Activated B cell treated with CpG ODN at 0.5 μM for 24 hours (primary cell): ENCODE measurements around the gene STRA8. TPM values are rescaled to one million over a fixed set of nuclear protein-coding genes. Genes with fewer than 3 reads are reported as not detected.

Source experiments
- ATAC-seq: fragments of 200-7000 bp; cut with Tn5 transposase; one replicate; pipeline ENCODE4 v1.10.0; 2021; ENCODE audit warnings: low read depth, mild to moderate bottlenecking, moderate library complexity
- CTCF ChIA-PET: fragments of 350-600 bp; sonication (Branson Sonifier 250); formaldehyde crosslinking; loops from one replicate; lab custom pipeline; 2021; ENCODE audit warnings: antibody characterized with exemption; lab: Charles Lee
- POLR2A ChIA-PET: fragments of 350-600 bp; sonication (Branson Sonifier 250); formaldehyde crosslinking; loops from one replicate; lab custom pipeline; 2021; ENCODE audit warnings: antibody characterized with exemption; lab: Charles Lee
- DNase-seq: peaks from one replicate; pipeline ENCODE4 v3.0.0; 2022
- H3K27ac Mint-ChIP-seq: one replicate; pipeline ENCODE4 v1.8.0; 2020; ENCODE audit warnings: mixed read lengths
- H3K27me3 Mint-ChIP-seq: one replicate; pipeline ENCODE4 v1.8.0; 2021; ENCODE audit warnings: mixed read lengths
- H3K36me3 Mint-ChIP-seq: one replicate; pipeline ENCODE4 v1.8.0; 2021; ENCODE audit warnings: low read depth, mixed read lengths
- H3K4me1 Mint-ChIP-seq: one replicate; pipeline ENCODE4 v1.8.0; 2021; ENCODE audit warnings: mixed read lengths
- H3K4me3 Mint-ChIP-seq: one replicate; pipeline ENCODE4 v1.8.0; 2020; ENCODE audit warnings: mild to moderate bottlenecking, mixed read lengths
- H3K9me3 Mint-ChIP-seq: one replicate; pipeline ENCODE4 v1.8.0; 2020; ENCODE audit warnings: mixed read lengths
- CTCF ChIP-seq: fragments of 200-600 bp; IDR thresholded peaks from one replicate; pipeline ENCODE4 v1.8.0; 2022; ENCODE audit warnings: antibody characterized with exemption, mild to moderate bottlenecking
- intact Hi-C: fragments of 100-400 bp; cut with micrococcal nuclease; formaldehyde crosslinking; loops from one replicate; pipeline ENCODE4 v1.15.1; 2024
- total RNA-seq: library from RNA; stranded (reverse); gene quantifications from 2 replicates; pipeline ENCODE4 v1.2.3, GENCODE V29; 2022

Gene STRA8
- total RNA-seq, 1 donor from 2014 or later, result not detected

- no peak overlapping the region for H3K4me3 Mint-ChIP-seq
- ChIA-PET CTCF (interaction anchor here (0.7 kb wide), 1 partner anchor 20 kb away, joined by 3 read pairs; no protein-coding TSS in a partner anchor), POLR2A (interaction anchor here (1.0 kb wide), 1 partner anchor 8 kb away, joined by 3 read pairs; no protein-coding TSS in a partner anchor)
- TF ChIP-seq CTCF, result no peak
- no peak for DNase-seq
- peaks cover 97% of the 10 kb centered on the region for H3K36me3 Mint-ChIP-seq
- H3K4me1 Mint-ChIP-seq, result no peaks in the 10 kb centered on the region
- no peak for ATAC-seq
- H3K27ac Mint-ChIP-seq, result no peak overlapping the region
- intact Hi-C loops, result no loop called here
- H3K27me3 Mint-ChIP-seq, result no peaks in the 10 kb centered on the region
- H3K9me3 Mint-ChIP-seq, result no peaks in the 10 kb centered on the region
These were observed 37.5 kb upstream of the STRA8 start for GRCh38 chr7:135195968-135196629.

GRCh38 chr7:135197343-135197742 lies 36.3 kb upstream of the STRA8 start:
- Mint-ChIP-seq H3K36me3 (peaks cover 97% of the 10 kb centered on the region), H3K4me3 (no peak overlapping the region), H3K4me1 (no peaks in the 10 kb centered on the region), H3K27ac (no peak overlapping the region), H3K27me3 (no peaks in the 10 kb centered on the region), H3K9me3 (no peaks in the 10 kb centered on the region)
- intact Hi-C loops, result no loop called here
- TF ChIP-seq CTCF, result no peak
- ATAC-seq (no peak), DNase-seq (no peak)
- ChIA-PET POLR2A (interaction anchor here (0.6 kb wide), 1 partner anchor 42 kb away, joined by 3 read pairs; no protein-coding TSS in a partner anchor), CTCF (no interaction called here)

GRCh38 chr7:135197906-135198655 lies 35.6 kb upstream of the STRA8 start:
- Mint-ChIP-seq H3K36me3 (peaks cover 97% of the 10 kb centered on the region), H3K27me3 (no peaks in the 10 kb centered on the region), H3K9me3 (no peaks in the 10 kb centered on the region), H3K4me3 (no peak overlapping the region), H3K27ac (no peak overlapping the region), H3K4me1 (no peaks in the 10 kb centered on the region)
- ChIA-PET CTCF (no interaction called here), POLR2A (interaction anchor here (0.6 to 1.4 kb wide), 2 partner anchors 9 to 41 kb away, joined by 3 read pairs; no protein-coding TSS in a partner anchor)
- DNase-seq (no peak), ATAC-seq (no peak)
- no peak for TF ChIP-seq CTCF
- intact Hi-C loops, result no loop called here

- no peak for TF ChIP-seq CTCF
- H3K36me3 Mint-ChIP-seq, result peaks cover 96% of the 10 kb centered on the region
- intact Hi-C loops, result no loop called here
- CTCF ChIA-PET, result no interaction called here
- H3K27me3 Mint-ChIP-seq, result no peaks in the 10 kb centered on the region
- H3K9me3 Mint-ChIP-seq, result no peaks in the 10 kb centered on the region
- no peaks in the 10 kb centered on the region for H3K4me1 Mint-ChIP-seq
- H3K4me3 Mint-ChIP-seq, result no peak overlapping the region
- H3K27ac Mint-ChIP-seq, result no peak overlapping the region
- DNase-seq (no peak), ATAC-seq (no peak)
- POLR2A ChIA-PET, result no interaction called here
These were observed 34.2 kb upstream of the STRA8 start for GRCh38 chr7:135199439-135199838.

- no peak overlapping the region for H3K27ac Mint-ChIP-seq
- H3K4me1 Mint-ChIP-seq, result peaks cover 5% of the 10 kb centered on the region
- intact Hi-C loops, result no loop called here
- no peak for TF ChIP-seq CTCF
- CTCF ChIA-PET, result no interaction called here
- POLR2A ChIA-PET, result interaction anchor here (1.4 kb wide), 1 partner anchor 12 kb away, joined by 5 read pairs; no protein-coding TSS in a partner anchor
- no peak for DNase-seq
- peaks cover 95% of the 10 kb centered on the region for H3K36me3 Mint-ChIP-seq
- H3K4me3 Mint-ChIP-seq, result no peak overlapping the region
- H3K9me3 Mint-ChIP-seq, result no peaks in the 10 kb centered on the region
- ATAC-seq, result no peak
- no peaks in the 10 kb centered on the region for H3K27me3 Mint-ChIP-seq
These were observed 32.8 kb upstream of the STRA8 start for GRCh38 chr7:135200821-135201331.
